A204.1 (cell line): ENCODE results near the gene GRM4.

Experiments
- FAIRE-seq: peaks from 2 replicates; lab custom pipeline; 2012; peaks lifted over from hg19 to GRCh38; lab: Jason Lieb, UNC

Gene GRM4

DNA sequence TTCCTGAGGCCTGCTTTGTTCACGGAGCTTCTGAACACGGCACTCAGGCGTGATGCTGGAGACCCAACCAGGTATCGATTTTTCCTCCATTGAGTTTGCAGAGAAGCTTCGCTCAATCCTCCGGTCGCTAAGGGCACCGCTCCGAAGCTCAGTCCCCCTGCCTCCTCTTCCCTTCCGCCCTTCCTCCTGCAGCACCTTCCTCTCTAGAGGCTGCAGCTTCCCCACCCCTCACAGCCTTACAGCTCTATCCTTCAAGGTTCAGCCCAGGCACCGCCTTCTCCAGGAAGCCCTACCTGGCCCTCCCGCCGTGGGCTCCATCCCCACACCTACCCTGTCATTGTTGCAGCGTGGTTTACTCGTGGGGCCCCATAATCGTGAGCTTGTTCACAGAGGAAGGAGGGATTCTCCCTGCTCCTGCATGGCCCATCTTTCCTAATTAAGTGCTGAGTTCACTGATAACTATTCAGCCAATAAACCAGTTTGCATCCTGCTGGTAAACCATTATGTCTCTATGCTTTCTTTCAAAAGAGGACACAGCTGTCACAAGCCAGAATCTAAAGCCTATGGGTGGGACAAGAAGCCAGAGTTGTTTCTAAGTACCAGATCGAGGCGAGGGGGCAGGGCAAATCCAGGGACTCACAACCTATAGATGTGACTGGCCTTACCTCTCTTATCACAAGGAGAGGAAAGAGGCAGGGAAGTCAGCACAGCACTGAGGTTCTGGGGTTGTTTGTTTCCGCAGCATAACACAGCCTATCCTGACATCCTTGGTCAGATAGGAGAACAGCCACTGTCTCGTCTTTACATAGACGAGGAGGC, 152.0 kb downstream of the GRM4 start:
- FAIRE-seq, result no peak

DNA sequence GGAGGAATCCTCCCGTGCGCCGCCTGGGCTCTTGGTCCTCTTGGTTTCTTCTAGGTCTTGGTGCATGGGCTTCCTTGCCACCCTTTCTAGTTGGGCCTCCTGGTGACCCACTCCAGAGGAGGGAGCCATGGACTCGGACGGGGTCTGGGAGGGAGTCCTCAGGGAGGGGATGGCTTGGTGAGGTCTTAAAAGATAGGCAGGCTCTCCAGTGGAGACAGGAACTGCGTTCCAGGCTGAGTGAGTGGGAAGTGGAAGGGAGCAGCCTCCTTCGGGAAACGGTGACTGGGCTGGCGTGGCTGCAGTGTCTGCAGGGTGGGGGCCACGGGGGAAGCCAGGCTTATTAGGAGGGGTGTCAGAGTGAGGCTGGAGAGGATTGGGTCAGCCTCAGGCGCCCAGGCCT, 152.8 kb downstream of the GRM4 start:
- FAIRE-seq, result no peak

DNA sequence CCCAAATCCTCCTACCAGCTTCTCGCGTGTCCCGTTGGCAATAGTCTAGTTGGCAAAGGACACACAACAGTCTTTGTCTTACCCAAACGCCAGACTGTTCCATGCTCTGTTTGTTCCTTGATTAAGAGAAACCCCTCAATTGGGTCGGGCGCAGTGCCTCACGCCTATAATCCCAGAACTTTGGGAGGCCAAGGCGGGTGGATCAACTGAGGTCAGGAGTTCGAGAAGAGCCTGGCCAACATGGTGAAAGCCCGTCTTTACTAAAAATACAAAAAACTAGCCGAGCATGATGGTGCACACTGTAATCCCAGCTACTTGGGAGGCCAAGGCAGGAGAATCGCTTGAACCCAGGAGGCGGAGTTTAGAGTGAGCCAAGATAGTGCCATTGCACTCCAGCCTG, 153.7 kb downstream of the GRM4 start:
- FAIRE-seq, result no peak

DNA sequence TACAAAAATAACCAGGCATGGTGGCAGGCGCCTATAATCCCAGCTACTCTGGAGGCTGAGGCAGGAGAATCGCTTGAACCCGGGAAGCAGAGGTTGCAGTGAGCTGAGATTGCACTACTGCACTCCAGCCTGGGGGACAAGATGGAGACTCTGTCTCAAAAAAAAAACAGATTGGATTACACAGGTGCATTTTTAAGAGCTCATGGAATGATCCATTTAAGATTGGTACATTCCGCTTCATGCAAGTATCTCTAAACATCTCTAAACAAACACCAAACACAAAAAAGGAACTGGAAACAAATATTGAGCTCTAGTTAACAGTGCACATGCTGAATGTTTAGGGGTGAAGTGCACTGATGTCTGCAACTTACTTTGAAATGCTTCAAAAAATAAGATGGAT, 154.3 kb downstream of the GRM4 start:
- FAIRE-seq, result no peak

DNA sequence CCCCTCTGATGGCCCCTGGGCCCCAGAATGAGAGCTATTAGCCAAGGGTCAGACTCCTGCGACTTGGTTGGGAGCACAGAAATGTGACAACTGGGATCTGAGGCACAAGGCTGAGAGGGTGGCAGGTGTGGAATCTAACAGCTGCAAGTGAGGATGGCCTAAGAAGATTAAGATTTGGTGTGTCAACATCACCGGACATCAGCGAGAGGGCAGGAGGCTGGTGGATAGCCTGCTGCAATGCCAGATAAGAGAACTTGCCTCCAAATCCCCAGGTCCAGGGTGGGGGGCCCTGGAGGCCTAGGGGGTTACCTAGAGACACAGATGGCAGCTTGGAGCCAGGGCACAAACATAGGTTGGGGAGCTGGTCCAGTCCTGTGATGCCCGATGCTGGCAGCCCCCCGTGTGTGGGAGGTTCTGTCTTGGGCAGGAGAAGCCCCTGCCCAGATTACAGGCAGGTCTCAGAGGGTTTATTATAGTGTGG, 155.8 kb downstream of the GRM4 start:
- no peak for FAIRE-seq

DNA sequence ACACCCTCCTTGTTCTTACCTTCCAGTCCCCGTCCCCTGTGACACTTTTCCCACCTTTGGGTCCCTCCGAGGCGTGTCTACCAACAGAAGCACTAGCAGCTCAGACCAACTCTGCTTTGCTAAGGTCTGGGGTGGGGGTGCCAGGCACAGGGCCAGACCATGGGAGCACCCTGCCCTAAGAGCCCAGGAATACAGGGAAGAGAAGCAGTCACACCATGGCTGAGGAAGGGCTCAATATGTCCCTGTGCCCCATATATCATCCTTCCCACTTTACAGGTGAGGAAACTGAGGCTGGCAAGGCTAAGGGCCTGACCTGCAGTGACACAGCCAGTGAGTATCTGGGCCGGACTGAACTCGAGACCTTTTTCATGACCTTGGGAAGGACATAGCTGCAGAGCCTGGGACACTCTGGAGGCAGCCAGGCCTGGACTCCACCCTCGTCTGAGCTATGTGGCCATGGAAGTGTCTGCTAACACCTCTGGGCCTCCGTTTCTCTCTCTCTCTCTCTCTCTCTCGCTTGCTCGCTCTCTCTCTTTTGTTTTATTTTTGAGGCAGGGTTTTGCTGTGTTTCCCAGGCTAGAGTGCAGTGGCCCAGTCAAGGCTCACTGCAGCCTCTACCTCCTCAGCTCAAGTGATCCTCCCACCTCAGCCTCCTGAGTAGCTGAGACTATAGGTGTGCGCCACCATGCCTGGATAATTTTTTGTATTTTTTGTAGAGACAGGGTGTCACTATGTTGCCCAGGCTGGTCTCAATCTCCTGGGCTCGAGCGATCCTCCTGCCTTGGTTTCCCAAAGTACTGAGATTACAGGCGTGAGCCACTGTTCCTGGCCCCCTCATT, 156.7 kb downstream of the GRM4 start:
- FAIRE-seq, result no peak

DNA sequence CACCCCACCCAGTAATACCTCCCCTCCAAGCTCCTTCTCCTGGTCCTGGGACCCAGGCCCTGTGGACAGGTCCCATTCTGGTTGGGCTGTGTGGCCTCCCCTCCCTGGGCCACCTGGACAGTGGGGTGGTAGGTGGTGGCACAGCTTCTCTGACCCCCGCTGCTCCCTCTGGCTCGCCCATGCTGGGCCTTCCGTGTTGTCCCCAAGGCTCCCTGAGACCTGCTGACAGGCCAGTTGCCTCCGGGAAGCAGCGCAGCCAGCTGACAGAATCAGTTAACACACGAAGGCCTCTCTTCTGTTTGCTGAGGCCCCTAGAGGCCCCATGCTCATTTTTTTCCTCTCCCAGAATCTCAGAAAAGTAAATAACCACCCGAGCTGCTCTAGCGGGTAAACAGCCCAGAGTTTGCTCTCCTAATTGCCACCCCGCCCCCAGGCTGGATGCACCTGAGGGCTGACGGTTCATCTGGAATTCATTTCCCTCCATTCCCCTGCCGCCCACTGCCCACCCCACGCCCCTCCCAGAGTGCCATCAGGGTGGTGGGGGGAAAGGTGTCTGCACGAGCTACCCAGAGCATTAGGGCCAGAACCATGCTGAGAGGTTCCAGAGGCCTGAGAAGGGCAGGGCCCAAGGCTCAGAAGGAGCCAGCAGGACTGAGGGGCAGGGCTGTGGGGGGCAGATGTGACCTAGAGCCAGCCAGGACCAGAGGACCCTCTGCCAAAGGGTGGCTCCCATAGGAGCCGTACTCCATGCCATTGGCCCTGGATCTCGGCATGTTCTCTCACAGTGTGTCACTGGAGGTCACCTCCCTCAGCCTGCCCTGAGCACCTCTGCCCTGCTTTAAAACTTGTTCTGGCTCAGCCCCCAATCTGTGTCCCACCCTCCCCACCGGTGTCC, 157.5 kb downstream of the GRM4 start:
- no peak for FAIRE-seq

DNA sequence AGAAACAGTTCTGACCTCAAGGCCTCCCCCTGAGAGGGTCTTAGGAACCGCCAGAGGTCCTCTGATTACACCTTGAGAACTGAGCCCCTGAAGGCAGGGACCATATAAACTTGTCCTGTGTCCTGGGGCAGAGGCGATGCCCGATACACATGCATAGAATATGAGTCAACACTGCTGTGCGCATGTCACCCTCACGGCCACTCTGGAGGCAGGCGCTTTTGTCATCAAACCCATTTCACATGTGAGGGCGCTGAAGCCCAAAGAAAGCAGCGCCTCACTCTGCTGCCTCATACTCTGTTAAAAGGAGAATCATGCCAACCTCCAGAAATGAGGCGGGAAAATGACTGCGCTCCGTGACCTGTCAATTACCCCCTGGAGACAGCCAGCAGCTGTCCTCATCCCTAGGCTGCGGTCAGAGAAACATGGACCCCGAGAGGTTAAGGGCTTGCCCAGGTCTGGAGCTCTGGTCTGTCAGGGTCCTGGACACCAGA, 158.3 kb downstream of the GRM4 start:
- FAIRE-seq, result no peak

DNA sequence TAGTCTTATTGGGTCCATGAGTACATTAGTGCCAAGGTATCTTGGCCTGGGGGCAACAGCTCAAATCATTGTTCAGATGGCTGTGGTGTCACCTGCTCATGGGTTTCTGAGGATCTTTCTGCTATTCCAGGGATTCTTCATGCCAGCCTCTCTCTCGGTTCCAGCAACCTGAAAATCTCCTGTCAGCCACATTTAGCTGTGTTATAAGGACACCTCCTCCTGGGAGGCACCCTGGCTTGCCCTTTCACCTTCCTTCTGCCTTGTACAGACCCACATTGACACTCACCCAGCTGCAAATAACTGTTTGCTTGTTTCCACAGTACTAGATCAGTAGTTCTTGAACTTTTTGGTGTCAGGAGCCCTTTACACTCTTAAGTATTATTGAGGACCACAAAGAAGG, 159.9 kb downstream of the GRM4 start:
- no peak for FAIRE-seq

DNA sequence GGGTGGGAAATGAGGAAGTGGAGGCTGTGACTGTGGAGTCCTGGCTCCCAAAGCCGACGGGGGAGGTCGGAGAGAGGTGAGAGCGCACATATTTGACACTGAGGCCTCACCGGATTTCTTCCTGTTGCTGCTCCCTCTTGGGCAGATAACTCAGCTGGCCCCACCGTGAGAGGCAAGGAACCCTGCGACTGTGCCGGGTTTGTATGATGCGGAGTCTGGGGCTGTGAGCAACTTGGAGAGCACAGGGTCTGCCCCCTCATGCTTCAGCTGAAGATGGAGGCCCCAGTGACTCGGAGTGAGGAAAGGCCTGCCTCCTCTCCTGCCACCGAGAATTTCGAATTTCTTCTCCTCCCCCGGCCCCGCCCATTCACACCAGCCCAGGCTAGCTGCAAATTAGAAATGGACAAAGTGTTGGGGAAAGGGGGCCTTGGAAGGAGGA, 160.6 kb downstream of the GRM4 start:
- FAIRE-seq, result no peak

DNA sequence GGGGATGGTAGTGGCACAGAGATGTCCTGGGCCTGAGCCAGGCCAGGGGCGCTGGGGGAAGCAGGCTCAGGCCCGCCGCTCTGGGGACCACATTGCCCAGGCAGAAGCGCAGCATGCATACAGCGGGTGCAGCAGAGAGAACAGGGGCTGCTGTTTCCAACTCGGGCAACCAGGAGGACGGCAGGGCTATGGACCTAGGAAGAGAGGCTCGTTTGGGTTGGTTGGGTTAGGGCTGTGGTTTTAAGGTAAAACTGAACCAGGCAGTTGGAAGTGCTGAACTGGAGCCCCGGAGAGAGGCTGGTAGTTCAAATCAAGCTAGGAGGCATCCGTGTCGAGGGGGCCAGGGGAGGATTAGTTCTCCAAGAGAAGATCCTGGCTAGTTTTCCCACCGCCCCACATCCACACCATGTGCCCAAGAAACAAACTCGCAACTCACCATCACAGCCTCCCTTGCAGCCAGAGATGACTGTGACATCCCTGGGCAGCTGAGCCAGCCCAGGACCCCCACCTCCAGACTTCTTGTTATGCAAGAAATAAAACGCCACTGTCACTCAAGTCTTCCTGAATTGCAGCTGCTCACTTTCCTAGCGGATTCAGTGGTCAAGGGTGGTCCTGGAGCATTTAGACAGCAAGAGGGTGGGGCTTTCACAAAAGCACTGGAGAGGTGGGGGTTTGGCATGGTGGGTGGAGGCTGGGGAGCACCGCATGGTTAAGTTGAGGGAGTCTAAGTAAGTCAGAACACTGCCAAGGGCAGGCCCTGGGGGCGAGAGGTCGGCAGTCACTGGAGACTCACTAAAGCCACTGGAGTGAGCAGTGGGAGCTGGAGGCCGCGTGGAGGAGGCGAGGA, 161.2 kb downstream of the GRM4 start:
- no peak for FAIRE-seq

DNA sequence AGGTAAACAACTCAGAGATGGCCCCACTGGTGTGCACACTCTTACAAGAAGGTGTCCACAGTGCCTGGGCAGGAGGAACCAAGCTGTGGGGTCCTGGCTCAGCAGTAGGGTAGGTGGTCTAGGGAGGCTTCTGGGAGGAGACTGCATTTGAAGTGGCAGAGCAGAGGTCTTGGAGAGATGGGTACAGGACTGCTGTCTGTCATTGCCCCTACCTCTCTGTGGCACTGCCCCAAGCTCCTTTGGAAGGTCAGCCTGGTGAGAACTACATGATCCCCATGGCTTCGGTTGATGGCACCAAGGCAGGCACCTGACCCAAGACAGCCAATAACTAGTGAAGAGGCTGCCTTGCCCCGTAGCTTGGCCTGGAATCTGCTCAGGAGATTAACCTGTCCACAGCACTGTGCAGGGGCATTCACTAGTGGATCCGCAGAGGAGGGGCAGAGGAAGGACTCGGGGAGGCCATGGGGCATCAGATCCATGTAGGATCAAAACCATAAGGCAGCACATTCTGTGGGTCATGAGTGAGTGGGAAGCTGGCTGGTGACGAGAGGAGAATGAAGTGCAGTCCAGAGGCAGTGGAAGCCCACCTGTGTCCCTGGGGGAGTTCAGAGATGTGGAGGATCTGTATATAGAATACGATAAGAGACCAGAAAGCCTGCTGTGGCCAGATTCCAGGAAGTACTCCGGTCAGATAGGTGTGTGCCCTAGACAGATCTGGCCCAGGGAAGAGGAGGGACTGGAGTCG, 162.0 kb downstream of the GRM4 start:
- no peak for FAIRE-seq

DNA sequence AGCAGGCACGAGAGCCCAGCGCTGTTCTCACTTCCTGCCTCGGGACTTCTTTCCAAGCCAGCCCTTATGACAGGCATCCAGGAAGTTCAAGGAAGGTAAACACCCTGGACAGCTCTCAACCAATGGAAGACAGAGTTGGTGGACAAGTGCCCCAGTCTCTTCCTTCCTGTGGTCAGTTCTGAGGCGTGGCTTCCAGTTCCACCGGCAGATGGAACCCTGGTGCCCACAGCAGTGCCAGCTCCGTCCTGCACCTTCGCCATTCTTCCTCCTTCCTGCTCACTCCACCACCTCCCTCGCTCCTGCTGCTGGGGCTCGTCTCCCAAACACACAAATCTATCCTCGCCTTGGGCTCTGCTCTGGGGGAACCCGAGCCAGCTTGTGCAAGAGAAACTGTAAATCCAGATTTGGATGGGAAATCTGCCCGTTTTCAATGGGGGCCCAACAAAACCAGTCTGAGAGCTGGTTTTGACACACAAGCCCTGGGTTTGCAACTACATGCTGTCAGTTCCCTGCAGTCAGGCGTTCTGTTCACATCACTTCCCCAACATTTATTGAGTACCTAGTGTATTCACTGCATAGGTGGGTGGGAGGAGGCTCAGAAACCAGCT, 162.7 kb downstream of the GRM4 start:
- FAIRE-seq, result no peak

DNA sequence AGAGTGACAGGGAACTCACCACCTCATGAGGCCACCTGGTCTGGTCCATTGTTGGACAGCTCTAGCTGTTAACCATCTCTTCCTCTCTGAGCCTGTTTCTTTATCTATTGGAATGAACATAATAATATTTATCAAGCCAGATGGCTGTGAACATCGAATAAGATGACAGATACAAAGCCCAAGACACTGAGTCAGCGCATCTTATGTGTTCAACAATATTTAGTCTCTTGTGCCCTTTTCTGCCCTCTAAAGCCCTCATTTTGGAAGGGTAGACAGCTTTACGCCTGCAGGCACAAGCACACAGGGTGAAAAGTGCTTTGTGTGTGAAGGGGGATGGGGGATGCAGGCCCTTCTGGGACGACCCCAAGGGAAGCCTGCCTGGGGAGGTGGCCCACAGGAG, 164.0 kb downstream of the GRM4 start:
- no peak for FAIRE-seq

DNA sequence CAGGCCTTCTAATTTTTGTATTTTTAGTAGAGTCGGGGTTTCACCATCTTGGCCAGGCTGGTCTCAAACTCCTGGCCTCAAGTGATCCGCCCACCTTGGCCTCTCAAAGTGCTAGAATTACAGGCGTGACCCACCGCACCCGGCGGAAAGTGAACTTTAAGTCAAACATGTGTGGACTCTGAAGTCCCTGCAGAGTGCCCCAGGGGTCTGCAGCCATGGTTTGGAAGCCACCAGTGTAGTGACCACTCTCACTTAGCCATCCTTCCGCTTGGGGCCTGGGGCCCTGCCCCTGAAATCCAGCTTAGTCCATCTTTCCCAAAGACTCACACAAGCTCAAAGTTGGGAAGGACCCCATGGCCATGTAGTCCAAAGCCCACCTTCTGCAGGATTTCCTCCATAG, 164.5 kb downstream of the GRM4 start:
- FAIRE-seq, result no peak

DNA sequence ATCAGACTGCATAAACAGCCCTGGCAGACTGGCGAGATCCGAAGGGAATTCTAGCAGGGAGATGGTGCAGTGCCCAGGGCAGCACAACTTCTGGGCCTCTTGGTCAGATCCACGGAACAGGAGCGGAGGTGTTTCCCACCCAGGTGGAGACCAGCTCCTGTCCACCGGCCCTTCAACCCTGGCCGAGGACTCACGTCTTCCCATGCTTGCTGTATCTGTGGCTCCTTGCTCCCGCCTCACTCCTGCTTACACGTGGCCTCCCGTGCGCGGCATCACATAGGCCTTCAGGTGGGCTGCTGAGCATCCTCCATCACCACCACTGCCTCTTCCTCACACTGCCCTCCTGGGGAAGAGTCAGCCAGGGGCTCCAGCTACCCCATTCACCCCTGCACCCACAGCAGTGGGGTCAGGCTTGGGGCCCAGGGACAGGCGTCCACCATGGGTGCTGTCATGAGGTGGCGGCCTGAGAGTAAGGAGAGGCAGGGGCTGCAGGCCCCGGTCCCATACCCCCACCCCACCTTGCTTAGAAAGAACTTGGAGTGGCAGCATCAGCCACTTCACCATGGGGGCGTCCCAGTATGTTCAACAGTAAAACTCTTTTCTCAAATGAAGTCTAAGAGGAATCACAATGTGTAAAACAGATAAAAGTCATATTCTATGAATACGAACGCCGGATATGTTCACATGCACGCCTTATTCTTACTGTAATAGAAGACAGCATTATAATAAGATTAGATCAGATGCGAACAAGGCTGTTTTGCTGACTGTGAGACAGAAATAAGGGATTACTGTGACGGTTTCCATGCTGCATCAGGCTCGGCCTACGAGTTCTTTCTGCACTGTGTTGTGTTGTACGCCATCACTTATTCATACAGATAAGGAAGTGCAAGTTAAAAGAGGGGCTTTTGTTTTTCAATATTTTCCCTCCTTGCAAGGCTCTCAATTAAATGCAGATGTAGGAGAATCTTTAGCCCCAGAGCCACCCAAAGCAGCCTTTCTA, 165.4 kb downstream of the GRM4 start:
- no peak for FAIRE-seq

DNA sequence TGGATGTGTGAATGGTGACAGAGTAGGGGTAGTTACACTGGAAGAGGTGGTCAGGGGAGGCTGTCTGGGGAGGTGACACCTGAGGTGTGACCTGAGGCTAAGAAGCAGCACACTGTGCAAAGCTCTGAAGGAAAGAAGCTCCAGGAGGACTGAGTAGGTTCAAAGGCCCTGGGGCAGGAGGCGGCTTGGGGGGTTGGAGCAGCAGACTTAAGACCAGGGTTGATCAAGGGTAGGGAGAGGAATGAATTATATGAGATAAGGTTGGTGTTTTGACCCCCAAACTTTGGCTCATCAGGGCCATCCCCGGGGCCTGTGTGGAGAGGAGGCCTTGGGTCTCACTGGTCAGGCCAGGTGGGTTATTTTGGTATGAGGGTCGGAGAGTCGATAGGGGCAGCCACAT, 166.1 kb downstream of the GRM4 start:
- FAIRE-seq, result no peak

DNA sequence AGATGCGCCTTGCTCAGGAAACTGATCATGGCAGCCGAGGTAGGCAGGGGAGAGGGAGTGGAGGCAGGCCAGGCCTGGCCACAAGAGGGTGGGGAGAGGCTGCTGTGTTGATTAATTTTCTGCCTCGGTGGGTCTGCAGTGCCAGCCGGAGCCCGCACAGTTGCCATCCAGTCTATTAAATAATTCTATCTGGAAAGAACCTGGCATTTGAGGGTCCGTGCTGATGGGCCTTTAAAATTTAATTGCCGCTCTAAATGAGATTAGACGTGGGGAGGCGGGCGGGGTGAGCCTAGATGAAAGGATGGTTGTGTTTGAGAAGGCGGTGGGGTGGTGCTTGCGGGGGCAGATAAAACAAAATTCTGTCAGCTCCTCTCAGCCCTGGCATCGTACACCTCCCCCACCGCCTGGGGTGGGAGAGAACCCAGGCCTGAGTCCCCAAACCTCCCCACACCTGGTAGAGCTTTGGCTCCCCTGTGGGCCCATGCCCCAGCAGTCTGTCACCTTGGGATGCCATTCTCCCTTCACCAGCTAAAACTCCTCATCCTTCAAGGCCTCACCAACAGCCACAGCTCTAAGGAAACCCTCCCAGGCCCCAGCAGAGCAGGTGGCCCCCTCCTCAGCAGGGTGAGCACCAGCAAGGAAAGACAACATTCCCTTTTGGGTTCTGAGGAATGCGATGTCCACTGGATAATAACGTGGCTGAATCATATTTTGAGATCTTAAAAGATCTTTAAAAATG, 167.3 kb downstream of the GRM4 start:
- FAIRE-seq, result no peak
